ENCODE measurements around the gene TMCC1.
A peak's percentile ranks its signal among the peaks of the same experiment; 100 is the strongest.
"Not testable (repeated sequence)": the region's sequence is repeated elsewhere in the genome, so short reads cannot be mapped to it uniquely, and the experiment has no call there.

Gene TMCC1

DNA sequence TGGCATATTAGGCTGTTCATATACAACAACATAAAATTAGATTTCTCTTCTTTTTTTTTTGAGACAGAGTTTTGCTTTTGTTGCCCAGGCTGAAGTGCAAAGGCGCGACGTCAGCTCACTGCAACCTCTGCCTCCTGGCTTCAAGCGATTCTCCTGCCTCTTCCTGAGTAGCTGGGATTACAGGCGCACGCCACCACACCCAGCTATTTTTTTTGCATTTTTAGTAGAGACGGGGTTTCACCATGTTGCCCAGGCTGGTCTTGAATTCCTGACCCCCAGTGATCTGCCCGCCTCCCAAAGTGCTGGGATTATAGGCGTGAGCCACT is 218.8 kb downstream of the TMCC1 start:
- H3K4me3 ChIP-seq (ENCODE audit: control insufficient read depth in 1 of 7, extremely low read depth in 1 of 7, insufficient read depth in 4 of 7, low read depth in 2 of 7, low read length in 6 of 7); POLR2A ChIA-PET; H3K4me1 ChIP-seq (ENCODE audit: control extremely low read depth in 1 of 4, control insufficient read depth in 4 of 4, insufficient read depth in 4 of 4, low read length in 3 of 4); DNase-seq; H3K27ac ChIP-seq (ENCODE audit: insufficient read depth in 1 of 2, low read depth in 1 of 2, low read length in 2 of 2, poor library complexity in 1 of 2, severe bottlenecking in 2 of 2); H3K9me3 ChIP-seq (ENCODE audit: control extremely low read depth in 1 of 5, control insufficient read depth in 4 of 5, insufficient read depth in 2 of 5, low read depth in 1 of 5, low read length in 4 of 5); H3K27me3 ChIP-seq (replicated peaks in 2 of 5; ENCODE audit: control insufficient read depth in 4 of 5, insufficient read depth in 5 of 5, low read length in 4 of 5): not testable (repeated sequence)
- WGBS (ENCODE audit: insufficient coverage) = 89% methylated on average over 9 of the region's 9 CpGs
- peaks cover 0 to 13% (median 11%) of the 10 kb centered on the region in 4 experiments for H3K36me3 ChIP-seq (ENCODE audit: control insufficient read depth in 4 of 4, insufficient read depth in 4 of 4, low read length in 3 of 4)
- CTCF ChIA-PET = interaction anchor here (1.8 kb wide), 1 partner anchor 10 kb away, joined by 6 read pairs; no protein-coding TSS in a partner anchor

DNA sequence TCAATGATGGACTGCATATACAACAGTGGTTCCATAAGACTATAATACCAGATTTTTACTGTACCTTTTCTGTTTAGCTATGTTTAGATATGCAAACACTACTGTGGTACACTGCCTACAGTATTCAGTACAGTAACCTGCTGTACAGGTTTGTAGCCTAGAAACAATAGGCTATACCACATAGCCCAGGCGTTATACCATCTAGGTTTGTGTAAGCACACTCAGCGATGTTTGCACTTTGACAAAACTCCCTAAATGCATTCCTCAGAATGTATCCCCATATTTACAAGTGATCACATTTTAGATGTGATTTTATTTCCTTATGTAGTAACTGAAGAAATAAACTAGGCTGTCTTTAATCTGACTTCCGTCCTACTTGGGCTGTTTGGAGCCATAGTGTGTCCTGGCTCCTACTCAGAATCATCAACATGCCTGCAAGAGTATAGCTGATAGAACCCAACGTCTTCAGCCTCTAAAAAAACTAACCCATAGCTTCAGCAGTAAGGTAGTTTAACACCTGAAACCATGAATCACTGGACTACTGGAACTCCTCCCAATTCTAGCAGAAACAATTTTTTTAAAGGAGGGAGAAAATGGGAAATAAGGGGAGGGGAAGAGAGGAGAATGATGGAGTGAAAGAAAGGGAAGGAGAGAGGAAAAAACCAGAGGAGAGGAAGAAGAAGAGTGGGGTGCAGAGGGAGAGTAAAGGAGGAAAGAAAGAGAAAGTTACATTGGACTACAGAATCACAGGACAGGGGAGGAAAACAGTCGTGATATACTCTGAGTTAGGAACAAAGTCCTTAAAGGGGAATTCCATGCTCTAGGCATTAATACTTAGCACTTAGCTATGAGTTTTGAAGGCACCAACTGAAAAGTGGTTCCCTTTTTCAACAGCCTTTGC is 219.4 kb downstream of the TMCC1 start:
- Histone ChIP-seq H3K27me3 (replicated peaks in 2 of 5; ENCODE audit: control insufficient read depth in 4 of 5, insufficient read depth in 5 of 5, low read length in 4 of 5) (no peaks in the 10 kb centered on the region), H3K9me3 (ENCODE audit: control extremely low read depth in 1 of 5, control insufficient read depth in 4 of 5, insufficient read depth in 2 of 5, low read depth in 1 of 5, low read length in 4 of 5) (no peaks in the 10 kb centered on the region), H3K4me1 (ENCODE audit: control extremely low read depth in 1 of 4, control insufficient read depth in 4 of 4, insufficient read depth in 4 of 4, low read length in 3 of 4) (peaks cover 0 to 2% (median 0%) of the 10 kb centered on the region in 4 experiments), H3K27ac (ENCODE audit: insufficient read depth in 1 of 2, low read depth in 1 of 2, low read length in 2 of 2, poor library complexity in 1 of 2, severe bottlenecking in 2 of 2) (no peak overlapping the region), H3K36me3 (ENCODE audit: control insufficient read depth in 4 of 4, insufficient read depth in 4 of 4, low read length in 3 of 4) (peaks cover 0 to 14% (median 12%) of the 10 kb centered on the region in 4 experiments), H3K4me3 (ENCODE audit: control insufficient read depth in 1 of 7, extremely low read depth in 1 of 7, insufficient read depth in 4 of 7, low read depth in 2 of 7, low read length in 6 of 7) (no peak overlapping the region)
- DNase-seq = peak in 2 of 3 donors; percentile 28 to 35
- 50% methylated on average over 2 of the region's 5 CpGs for WGBS (ENCODE audit: insufficient coverage)
- CTCF ChIA-PET = interaction anchor here (0.7 to 1.8 kb wide), 4 partner anchors 9 to 151 kb away, joined by 3 to 6 read pairs (median 3); no protein-coding TSS in a partner anchor
- POLR2A ChIA-PET = no interaction called here

DNA sequence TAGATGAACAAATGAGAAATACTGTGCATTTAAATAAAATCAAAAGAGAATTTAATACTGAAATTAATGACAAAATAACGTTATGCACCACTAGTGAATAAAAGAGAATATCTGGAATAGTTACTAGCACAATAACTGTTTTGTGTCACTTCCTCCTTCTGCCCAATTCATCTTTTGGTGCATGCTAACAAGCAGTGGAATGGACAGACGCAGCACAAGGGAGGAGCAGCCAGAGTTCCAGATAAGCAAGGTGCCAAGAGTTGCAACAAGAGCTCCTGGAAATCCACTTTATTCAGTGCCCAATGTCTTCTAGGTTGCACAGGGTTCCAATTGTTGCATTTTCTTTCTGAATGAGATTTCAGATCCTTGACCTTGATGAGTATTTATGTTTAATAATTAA is 220.5 kb downstream of the TMCC1 start:
- H3K4me1 ChIP-seq (ENCODE audit: control extremely low read depth in 1 of 4, control insufficient read depth in 4 of 4, insufficient read depth in 4 of 4, low read length in 3 of 4) = peaks cover 0 to 2% (median 0%) of the 10 kb centered on the region in 4 experiments
- H3K27me3 ChIP-seq (replicated peaks in 2 of 5; ENCODE audit: control insufficient read depth in 4 of 5, insufficient read depth in 5 of 5, low read length in 4 of 5) = no peaks in the 10 kb centered on the region
- no peak overlapping the region for H3K27ac ChIP-seq (ENCODE audit: insufficient read depth in 1 of 2, low read depth in 1 of 2, low read length in 2 of 2, poor library complexity in 1 of 2, severe bottlenecking in 2 of 2)
- H3K4me3 ChIP-seq (ENCODE audit: control insufficient read depth in 1 of 7, extremely low read depth in 1 of 7, insufficient read depth in 4 of 7, low read depth in 2 of 7, low read length in 6 of 7) = no peak overlapping the region
- ChIA-PET POLR2A (no interaction called here), CTCF (interaction anchor here (0.7 to 1.6 kb wide), 4 partner anchors 12 to 152 kb away, joined by 3 read pairs; no protein-coding TSS in a partner anchor)
- peak in 2 of 3 donors; percentile 15 to 38 for DNase-seq
- H3K9me3 ChIP-seq (ENCODE audit: control extremely low read depth in 1 of 5, control insufficient read depth in 4 of 5, insufficient read depth in 2 of 5, low read depth in 1 of 5, low read length in 4 of 5) = no peaks in the 10 kb centered on the region
- H3K36me3 ChIP-seq (ENCODE audit: control insufficient read depth in 4 of 4, insufficient read depth in 4 of 4, low read length in 3 of 4) = peaks cover 0 to 14% (median 12%) of the 10 kb centered on the region in 4 experiments
- WGBS (ENCODE audit: insufficient coverage) = no CpG with 5 or more reads among the region's 2 CpGs

DNA sequence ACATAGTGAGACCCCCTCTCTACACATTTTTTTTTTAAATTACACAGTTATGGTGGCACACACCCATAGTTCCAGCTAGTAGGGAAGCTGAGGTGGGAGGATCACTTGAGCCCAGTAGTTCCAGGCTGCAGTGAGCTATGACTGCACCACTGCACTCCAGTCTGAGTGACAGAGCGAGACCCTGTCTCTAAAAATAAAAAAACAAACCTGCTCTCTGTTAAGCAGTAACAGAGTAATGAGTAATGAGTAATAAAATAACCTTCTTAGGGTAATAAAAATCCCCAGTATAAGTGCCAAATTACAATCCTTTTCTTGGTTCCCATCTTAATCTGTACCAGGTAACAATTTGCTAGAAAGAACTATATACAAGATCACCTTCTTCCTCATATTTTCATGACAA is 221.1 kb downstream of the TMCC1 start:
- Histone ChIP-seq H3K9me3 (ENCODE audit: control extremely low read depth in 1 of 5, control insufficient read depth in 4 of 5, insufficient read depth in 2 of 5, low read depth in 1 of 5, low read length in 4 of 5) (no peaks in the 10 kb centered on the region), H3K27ac (ENCODE audit: insufficient read depth in 1 of 2, low read depth in 1 of 2, low read length in 2 of 2, poor library complexity in 1 of 2, severe bottlenecking in 2 of 2) (no peak overlapping the region), H3K27me3 (replicated peaks in 2 of 5; ENCODE audit: control insufficient read depth in 4 of 5, insufficient read depth in 5 of 5, low read length in 4 of 5) (no peaks in the 10 kb centered on the region), H3K36me3 (ENCODE audit: control insufficient read depth in 4 of 4, insufficient read depth in 4 of 4, low read length in 3 of 4) (peaks cover 0 to 14% (median 12%) of the 10 kb centered on the region in 4 experiments), H3K4me1 (ENCODE audit: control extremely low read depth in 1 of 4, control insufficient read depth in 4 of 4, insufficient read depth in 4 of 4, low read length in 3 of 4) (peaks cover 0 to 2% (median 0%) of the 10 kb centered on the region in 4 experiments), H3K4me3 (ENCODE audit: control insufficient read depth in 1 of 7, extremely low read depth in 1 of 7, insufficient read depth in 4 of 7, low read depth in 2 of 7, low read length in 6 of 7) (no peak overlapping the region)
- ChIA-PET CTCF (interaction anchor here (1.0 to 1.6 kb wide), 2 partner anchors 14 to 19 kb away, joined by 3 read pairs; no protein-coding TSS in a partner anchor), POLR2A (no interaction called here)
- DNase-seq = no peak
- WGBS (ENCODE audit: insufficient coverage) = no CpG with 5 or more reads among the region's 1 CpG

DNA sequence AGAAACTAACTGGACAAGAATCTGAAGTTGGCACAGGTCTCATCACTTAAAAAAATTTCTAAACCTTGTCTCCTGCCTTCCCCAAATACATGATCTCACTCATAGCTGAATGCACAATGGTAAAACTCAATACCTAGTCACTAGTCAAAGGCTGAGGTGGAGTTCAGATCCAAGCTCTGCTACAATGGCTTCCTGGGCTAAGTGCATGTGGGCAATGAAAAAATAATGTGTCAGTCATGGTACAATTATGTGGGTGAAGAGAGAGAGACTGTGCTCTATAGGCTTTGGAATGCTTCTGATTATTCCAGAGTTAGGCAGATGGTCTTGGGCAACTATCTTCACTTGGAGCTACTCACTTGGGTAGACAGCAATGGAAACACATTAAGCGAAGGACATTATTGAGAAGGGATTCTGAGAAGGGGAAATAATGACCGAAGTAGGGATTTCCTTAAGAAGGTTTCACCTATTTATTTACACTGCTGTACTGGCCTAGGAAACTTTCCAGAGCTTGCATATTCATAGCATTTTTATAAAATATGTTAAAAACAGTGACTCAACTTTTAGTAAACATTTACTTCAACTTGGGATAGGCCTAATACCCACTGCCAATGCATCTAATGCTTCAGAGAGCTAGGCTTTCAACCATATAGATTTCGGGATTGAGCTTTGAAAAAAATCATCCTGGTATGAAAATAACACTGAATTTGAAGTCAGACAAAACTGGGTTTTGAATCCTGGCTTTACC is 228.3 kb downstream of the TMCC1 start:
- Histone ChIP-seq H3K27ac (ENCODE audit: insufficient read depth in 1 of 2, low read depth in 1 of 2, low read length in 2 of 2, poor library complexity in 1 of 2, severe bottlenecking in 2 of 2) (no peak overlapping the region), H3K9me3 (ENCODE audit: control extremely low read depth in 1 of 5, control insufficient read depth in 4 of 5, insufficient read depth in 2 of 5, low read depth in 1 of 5, low read length in 4 of 5) (no peaks in the 10 kb centered on the region), H3K4me1 (ENCODE audit: control extremely low read depth in 1 of 4, control insufficient read depth in 4 of 4, insufficient read depth in 4 of 4, low read length in 3 of 4) (no peaks in the 10 kb centered on the region), H3K36me3 (ENCODE audit: control insufficient read depth in 4 of 4, insufficient read depth in 4 of 4, low read length in 3 of 4) (peaks cover 0 to 6% (median 3%) of the 10 kb centered on the region in 4 experiments), H3K27me3 (replicated peaks in 2 of 5; ENCODE audit: control insufficient read depth in 4 of 5, insufficient read depth in 5 of 5, low read length in 4 of 5) (no peaks in the 10 kb centered on the region), H3K4me3 (ENCODE audit: control insufficient read depth in 1 of 7, extremely low read depth in 1 of 7, insufficient read depth in 4 of 7, low read depth in 2 of 7, low read length in 6 of 7) (no peak overlapping the region)
- WGBS (ENCODE audit: insufficient coverage) = 100% methylated on average over 2 of the region's 3 CpGs
- ChIA-PET CTCF (interaction anchor here (0.8 to 2.2 kb wide), 11 partner anchors 8 to 164 kb away, joined by 3 to 6 read pairs (median 3); no protein-coding TSS in a partner anchor), POLR2A (no interaction called here)
- DNase-seq = no peak

DNA sequence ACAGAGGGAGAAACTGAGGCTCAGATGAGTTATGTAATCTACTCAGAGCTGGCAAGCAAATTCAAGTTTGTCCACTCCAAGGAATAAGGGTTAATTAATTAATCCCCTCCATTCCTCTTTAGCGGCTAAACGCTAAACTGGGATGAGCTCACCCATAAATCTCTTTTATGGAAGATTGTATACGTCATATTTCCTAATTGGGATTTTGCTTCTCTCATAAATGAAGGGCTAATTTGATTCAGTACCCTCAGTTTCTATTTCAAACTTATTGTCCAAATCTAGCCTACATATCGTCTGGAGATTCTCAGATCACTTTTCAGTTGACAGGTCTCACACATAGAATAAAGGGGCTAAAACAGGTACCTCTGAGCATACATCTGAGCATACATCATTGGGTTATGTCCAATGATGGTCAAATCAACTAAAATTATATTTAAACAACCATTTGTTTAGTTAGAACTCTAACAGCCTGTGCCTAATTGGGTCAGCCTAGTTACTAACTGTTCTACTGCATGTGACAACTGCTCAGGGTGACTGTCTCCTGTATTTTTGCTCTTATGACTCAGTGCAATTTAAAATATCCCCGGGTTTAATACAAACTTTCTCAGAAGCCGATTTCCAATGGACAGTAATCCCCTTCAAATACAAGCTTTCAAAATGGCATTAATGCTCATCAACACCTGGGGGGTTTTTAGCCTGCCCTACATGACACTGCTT is 229.4 kb downstream of the TMCC1 start:
- Histone ChIP-seq H3K36me3 (ENCODE audit: control insufficient read depth in 4 of 4, insufficient read depth in 4 of 4, low read length in 3 of 4) (no peaks in the 10 kb centered on the region), H3K9me3 (ENCODE audit: control extremely low read depth in 1 of 5, control insufficient read depth in 4 of 5, insufficient read depth in 2 of 5, low read depth in 1 of 5, low read length in 4 of 5) (no peaks in the 10 kb centered on the region), H3K27ac (ENCODE audit: insufficient read depth in 1 of 2, low read depth in 1 of 2, low read length in 2 of 2, poor library complexity in 1 of 2, severe bottlenecking in 2 of 2) (no peak overlapping the region), H3K4me3 (ENCODE audit: control insufficient read depth in 1 of 7, extremely low read depth in 1 of 7, insufficient read depth in 4 of 7, low read depth in 2 of 7, low read length in 6 of 7) (no peak overlapping the region), H3K27me3 (replicated peaks in 2 of 5; ENCODE audit: control insufficient read depth in 4 of 5, insufficient read depth in 5 of 5, low read length in 4 of 5) (no peaks in the 10 kb centered on the region), H3K4me1 (ENCODE audit: control extremely low read depth in 1 of 4, control insufficient read depth in 4 of 4, insufficient read depth in 4 of 4, low read length in 3 of 4) (no peaks in the 10 kb centered on the region)
- no peak for DNase-seq
- CTCF ChIA-PET = interaction anchor here (0.8 to 2.2 kb wide), 11 partner anchors 9 to 279 kb away, joined by 3 to 6 read pairs (median 3); no protein-coding TSS in a partner anchor
- WGBS (ENCODE audit: insufficient coverage) = 97% methylated on average over 6 of the region's 6 CpGs
- POLR2A ChIA-PET = no interaction called here
